GM23248 (cell line): ENCODE measurements around the gene NEUROG2.

Source experiments
- EZH2 ChIP-seq: fragments of 200-600 bp; sonication (generic); IDR thresholded peaks from 2 replicates; pipeline ENCODE4 v1.6.1; 2018; ENCODE audit warnings: antibody characterized with exemption, mild to moderate bottlenecking; ENCODE audit not compliant: insufficient read depth, poor library complexity, severe bottlenecking
- EZH2phosphoT487 ChIP-seq: fragments of 200-600 bp; sonication (generic); IDR thresholded peaks from 2 replicates; pipeline ENCODE4 v1.6.1; 2018; ENCODE audit warnings: antibody characterized with exemption, moderate library complexity, mild to moderate bottlenecking, low read depth; ENCODE audit not compliant: insufficient read depth

- TF ChIP-seq EZH2 (no peak), EZH2phosphoT487 (0 out of 2 replicates have a peak, but pooled peaks have one; percentile 53)
Observed at GRCh38 chr4:112521123-112522023, 5.4 kb upstream of the NEUROG2 start.
